Posterior cingulate gyrus (tissue), 11 donors: ENCODE results near the gene QRICH1.

Experiments used
- DNase-seq, 10 donors: peaks; one replicate each; pipeline versions ENCODE4 v3.0.0 to v3.0.0-alpha.2; 2020 to 2021; ENCODE audit warnings: mixed read lengths in 3 of 10
- intact Hi-C: fragments of 100-400 bp; cut with DNase I; formaldehyde crosslinking; loops from one replicate; pipeline ENCODE4 v1.15.1; 2023

Gene QRICH1

DNA sequence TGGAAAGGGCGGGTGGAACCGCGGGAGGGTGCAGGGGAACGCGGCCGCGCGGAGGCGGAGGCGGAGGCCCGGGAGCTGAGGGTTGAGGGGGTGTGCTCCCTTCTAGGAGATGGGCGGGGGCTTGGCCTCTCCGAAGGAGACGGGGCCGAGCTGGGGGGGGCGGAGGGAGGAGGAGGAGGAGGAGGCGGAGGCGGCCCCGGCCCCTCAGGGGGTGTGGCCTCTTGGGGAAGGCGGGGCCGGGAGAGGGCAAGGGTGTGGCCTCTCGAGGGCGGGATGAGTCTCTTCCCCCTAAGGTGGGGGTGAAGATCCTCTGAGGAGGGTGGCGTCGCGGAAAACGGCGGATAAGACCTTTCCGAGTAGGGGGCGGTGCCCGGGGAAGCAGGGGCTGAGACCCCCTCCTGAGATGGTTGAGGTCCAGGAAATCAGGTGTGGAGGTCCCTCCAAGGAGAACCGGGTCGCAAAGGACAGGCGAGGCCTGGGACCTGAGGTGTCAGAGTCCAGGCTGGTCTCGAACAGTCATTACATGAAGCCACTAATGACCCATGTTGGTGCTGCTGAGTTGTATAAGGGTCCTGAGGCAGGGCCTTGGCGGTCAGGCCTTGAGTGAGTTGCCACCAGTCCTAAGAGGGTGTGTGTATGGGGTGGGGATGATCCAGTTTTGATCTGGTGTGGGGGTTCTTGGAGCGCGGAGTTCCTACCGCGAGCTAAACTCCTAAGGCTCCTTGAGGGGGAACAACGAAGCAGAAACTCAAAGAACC lies 85.9 kb downstream of the QRICH1 start:
- intact Hi-C loops: loop anchor here (2.0 kb wide), 1 partner anchor 17 kb away; the partner anchor contains the start of gene P4HTM
- DNase-seq: peak; percentile 63 to 96 (median 74)

DNA sequence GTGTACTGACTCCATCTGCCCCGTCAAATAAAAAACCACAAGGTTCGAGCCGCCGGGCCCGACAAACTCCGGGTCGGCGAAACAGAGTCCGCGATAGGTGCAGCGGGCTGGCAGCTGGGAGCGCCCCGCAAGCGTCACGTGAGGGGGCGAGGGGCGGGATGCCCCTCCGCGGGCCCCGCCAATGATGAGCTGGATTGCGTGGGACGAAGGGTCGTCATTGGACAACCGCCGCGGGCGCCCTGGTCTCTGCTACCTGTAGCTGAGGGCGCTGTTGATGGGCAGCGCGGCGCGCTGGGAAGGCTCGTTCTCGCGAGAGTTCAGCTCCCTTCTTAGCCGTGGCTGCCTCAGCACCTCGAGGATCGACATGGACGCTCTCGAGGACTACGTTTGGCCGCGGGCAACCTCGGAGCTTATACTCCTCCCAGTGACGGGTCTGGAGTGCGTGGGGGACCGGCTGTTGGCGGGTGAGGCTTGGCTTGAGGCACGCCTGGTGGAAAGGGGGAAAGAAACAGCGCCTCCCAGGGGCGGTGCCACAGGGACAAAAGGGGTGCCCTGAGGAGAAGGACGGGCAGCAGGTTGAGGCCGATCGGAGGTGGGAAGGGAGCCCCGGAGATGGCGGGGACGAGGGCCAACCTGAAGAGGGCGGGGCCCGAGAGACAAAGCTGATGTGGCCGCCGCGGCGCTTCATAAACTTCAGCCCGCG lies 86.7 kb downstream of the QRICH1 start, which contains the start of gene WDR6:
Gene WDR6 (plus strand): TSS at position 324 of the 703 bp plus-strand sequence. CDS start 41 bp downstream, at position 365.
- peak; percentile 89 to 100 (median 96) for DNase-seq
- intact Hi-C loops: loop anchor here (2.0 kb wide), 1 partner anchor 16 kb away; the partner anchor contains the start of gene P4HTM

DNA sequence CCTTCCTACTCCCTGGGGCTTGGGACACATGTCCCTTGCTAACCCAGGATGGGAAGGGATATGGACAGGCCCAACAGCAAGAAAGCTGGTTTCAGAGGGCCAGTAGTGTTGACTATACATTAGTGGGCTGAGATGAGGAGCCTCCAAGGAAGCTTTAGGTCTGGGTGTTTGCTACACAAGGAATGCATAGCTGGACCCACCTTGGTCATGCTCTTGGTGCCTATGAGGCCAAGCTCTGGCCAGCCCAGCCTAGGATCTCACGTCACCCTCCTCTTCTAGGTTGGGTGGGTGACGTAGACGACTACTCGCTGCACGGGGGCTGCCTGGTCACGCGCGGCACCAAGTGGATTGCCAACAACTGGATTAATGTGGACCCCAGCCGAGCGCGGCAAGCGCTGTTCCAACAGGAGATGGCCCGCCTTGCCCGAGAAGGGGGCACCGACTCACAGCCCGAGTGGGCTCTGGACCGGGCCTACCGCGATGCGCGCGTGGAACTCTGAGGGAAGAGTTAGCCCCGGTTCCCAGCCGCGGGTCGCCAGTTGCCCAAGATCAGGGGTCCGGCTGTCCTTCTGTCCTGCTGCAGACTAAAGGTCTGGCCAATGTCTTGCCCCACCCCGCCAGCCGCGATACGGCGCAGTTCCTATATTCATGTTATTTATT lies 87.3 kb downstream of the QRICH1 start:
- DNase-seq: peak in 2 of 10 donors; percentile 40 to 91

DNA sequence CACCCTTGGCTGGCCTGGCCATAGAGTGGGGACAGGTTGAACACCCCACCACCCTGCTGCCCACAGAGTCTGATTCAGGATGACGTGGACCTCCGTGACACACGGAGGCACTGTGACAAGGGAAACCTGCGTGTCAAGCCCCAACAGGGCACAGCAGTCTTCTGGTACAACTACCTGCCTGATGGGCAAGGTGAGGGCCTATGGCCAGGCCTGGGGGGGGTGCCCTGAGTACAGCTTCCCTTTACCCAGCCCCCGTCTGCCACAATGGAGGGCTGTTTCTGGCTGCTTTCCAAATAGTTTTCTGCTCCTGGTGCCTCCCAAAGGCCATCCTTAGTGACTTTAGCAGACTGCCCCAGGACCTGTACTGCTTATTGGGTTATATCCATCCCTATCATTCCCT lies 87.9 kb downstream of the QRICH1 start:
- DNase-seq: no peak
- intact Hi-C loops: loop anchor here (2.0 kb wide), 1 partner anchor 15 kb away; the partner anchor contains the start of gene P4HTM

More for the DNA sequence above, 87.3 kb downstream of the QRICH1 start:
- intact Hi-C loops: loop anchor here (2.0 kb wide), 1 partner anchor 16 kb away; the partner anchor contains the start of gene P4HTM

DNA sequence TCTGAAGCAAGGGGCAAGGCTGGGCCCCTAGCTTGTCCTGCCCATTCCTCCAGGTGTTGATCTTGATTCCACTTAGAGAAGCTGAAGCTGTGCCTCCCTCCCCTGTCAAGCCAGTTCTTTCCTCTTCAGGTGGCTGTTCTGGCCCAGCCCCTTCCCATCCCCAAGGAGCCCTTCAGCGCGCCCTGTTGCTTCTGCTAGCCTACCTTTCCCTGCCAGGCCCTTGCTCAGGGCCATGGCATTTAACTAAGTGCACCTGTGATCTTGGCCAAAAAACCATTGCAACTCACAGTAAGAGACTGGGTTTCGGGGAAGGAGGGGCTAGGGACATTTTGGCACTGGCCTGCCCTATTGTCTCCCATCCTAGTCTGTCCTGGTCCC lies 88.6 kb downstream of the QRICH1 start:
- DNase-seq: no peak
- intact Hi-C loops: no loop called here

DNA sequence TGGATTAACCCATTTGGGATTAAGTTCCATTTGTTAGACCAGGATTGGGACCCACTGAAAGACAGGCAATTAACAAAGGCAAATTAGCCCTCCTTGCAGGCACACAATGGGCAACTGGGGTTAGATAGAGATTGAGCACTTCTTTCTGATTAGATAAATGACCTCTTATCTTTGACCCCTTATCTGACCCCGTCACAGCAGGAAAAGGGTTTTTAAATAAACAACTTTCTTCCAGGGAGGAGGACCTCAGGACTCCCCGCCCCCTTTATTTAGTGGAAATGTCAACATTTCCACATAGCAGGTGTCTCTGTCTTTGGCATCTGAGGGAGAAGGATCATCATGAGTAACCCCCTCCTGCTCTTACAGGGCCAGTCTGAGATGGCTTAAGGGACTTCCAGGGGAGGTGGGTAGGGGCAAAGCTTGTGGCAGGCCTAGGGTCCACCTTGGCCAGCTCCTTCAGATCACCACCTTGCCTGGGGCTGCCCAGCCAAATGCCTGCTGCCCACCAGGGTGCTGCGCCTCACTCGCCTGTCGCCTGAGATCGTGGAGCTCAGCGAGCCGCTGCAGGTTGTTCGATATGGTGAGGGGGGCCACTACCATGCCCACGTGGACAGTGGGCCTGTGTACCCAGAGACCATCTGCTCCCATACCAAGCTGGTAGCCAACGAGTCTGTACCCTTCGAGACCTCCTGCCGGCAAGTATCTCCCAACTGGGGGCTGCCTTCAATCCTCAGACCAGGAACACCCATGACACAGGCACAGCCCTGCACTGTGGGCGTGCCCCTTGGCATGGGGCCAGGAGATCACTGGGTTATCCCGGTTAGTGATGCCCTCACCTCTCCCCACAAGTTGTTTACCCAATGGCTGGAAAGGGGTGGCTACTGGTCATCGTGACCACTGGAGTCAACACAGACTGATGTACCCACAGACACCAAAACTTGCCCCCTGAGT lies 89.2 kb downstream of the QRICH1 start:
- DNase-seq: no peak
- intact Hi-C loops: no loop called here

DNA sequence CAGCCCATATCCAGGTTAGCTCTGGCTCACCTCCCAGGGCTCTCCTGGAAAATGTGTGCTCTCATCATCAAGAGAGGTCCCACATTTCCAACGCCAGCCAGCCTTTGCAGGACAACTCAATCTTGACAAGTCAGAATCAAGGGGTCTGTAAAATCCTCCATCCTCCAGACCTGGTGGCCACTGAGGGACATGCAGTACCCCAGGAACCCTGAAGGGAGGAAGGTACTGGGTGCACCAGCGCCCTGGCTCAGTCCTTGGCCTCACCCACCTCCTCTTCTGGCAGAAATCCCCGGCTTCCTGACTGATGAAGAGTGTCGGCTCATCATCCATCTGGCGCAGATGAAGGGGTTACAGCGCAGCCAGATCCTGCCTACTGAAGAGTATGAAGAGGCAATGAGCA lies 92.7 kb downstream of the QRICH1 start:
- DNase-seq: no peak
- intact Hi-C loops: no loop called here

DNA sequence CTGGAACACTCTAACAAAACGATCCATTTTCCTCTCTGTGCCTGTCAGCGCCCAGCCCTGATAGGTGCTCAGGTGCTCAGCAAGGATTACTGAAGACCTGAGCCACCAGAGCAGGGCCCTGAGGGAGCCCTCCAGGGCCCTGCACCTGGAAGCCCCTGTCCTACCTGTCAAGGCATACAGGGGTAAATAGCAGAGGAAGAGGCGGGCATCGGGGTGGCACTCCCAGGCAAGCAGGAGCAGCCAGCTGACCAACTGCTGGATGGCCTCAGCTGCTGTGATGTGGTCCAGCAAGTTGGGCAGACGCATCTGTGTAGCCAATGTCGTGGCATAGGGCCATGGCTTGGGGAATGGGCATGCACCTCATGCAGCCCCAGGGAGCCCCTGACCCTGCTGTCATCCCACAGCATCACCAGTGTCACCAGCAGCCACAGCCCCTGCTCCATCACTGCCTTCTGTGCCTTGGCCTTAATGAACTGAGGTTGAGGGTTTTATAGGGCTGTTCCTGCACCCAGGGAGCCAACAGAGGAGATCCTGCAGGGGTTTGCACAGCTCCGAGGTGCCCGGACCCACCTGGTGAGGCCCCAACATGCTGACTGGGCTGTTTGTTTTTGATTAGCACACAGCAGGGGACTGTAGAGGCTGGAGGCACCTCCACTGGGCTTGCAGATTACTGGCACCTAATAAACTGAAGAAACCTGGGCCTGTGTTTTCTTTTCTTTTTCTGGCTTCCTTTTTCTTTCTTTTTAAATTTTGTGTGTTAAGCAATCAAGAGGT lies 94.6 kb downstream of the QRICH1 start:
- intact Hi-C loops: no loop called here
- peak in 1 of 10 donors; percentile 73 for DNase-seq

DNA sequence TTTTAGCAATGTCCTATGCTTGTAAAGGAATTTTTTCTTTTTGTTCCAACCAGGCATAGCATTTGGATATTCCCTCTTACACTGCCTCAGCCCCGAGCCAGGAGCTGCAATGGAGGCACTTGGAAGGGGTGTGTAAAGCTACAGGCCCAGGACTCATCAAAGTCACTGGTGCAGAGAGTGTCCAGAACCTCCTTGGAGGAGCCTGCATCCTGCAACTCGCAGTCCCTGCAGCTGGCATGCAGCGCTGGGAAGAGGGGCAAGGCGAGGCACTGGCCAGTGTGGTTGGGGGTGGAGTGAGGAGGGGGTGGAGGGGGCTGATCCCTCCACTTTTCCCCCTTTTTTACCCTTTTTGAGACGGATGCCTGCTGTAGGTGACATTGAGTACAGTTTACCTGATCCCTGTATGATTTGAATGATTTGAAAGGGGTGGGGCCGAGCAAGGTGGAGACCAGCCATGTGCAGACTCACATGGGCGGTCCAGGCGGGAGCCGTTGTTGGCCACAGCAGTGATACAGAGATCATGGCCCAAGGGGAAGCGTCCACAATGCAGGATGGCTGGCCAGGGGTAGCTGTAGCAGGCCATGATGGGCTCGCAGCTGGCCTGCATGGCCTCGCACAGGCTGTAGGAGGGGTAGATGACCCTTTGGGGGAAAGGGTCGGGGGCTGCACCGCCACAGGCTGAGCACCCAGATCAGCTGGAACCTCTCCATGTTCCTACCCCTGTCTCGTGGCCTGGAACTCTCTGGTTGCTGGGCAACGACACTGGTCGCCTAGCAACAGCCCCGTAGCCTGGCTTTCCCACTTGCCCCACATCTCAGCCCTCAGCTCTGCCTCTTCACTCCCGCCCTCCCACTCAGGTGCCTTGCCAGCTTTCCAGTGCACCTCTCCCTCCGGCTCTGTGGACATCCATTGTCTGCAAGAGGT lies 95.9 kb downstream of the QRICH1 start:
- intact Hi-C loops: no loop called here
- DNase-seq: peak in 7 of 10 donors; percentile 60 to 94 (median 72)

DNA sequence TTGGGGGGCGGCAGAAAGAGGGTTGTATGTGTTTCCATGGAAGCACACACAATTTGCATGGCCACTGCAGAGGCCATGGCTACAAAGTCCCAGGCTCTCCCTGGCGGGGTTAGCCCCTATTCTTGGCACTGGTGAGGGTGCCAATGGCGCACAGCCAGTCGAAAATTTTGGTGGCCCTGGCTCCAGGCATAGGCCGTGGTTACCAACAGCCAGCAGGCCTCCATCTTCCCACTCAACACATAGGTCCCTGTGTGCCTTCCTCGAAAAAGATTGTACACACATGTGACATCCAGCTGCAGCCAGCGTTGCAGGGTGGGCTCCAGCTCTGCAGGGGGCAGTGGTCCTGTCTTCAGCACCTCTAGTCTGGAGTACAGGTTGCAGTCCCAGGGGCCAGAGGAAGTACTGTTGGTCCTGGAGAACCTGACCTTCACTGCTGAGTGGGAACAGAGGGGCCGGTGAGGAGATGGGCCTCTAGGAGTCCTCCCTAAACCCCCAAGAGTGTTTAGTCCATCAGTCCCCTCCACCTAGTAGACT lies 96.7 kb downstream of the QRICH1 start:
- intact Hi-C loops: no loop called here

DNA sequence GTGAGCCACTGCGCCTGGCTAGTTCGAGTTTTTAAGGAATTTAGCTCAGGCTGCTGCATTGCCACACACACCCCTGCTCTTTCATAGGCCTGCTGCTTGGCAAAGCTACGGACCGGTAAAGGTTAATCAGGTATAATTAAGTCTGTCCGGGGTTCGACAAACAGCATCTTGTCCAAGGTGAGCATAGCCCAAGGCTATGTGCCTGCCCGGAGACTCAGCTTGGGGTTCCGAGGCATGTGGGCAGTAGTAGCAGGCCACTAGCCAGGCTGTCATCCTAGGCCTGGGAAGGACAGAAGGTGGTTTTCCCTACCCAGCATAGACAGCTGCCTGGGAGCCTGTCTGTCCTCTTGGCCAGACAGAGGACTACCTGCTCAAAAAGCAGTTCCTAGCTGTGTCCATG lies 97.2 kb downstream of the QRICH1 start:
- intact Hi-C loops: no loop called here
- peak in 2 of 10 donors; percentile 26 to 54 for DNase-seq

More for the DNA sequence above, 96.7 kb downstream of the QRICH1 start:
- DNase-seq: peak in 2 of 10 donors; percentile 38 to 62

DNA sequence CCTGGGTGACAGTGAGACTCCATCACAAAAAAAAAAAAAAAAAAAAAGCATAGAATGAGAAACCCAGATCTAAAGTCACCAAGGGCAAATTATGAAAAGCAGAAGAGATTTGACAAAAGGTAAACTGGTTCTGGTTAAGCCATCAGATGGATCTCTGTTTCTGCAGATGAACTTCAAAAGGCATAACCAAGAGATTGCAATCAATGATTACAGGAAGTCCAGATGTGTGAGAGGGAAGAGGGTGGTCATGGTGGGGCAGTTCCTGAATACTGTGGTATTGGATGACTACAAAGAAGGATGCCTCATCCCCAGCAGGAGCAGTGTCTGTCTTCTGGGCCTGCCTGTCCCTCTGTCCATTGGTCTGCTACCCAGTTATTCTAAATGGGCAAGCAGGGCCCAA lies 100.0 kb downstream of the QRICH1 start:
- intact Hi-C loops: no loop called here
- DNase-seq: no peak

DNA sequence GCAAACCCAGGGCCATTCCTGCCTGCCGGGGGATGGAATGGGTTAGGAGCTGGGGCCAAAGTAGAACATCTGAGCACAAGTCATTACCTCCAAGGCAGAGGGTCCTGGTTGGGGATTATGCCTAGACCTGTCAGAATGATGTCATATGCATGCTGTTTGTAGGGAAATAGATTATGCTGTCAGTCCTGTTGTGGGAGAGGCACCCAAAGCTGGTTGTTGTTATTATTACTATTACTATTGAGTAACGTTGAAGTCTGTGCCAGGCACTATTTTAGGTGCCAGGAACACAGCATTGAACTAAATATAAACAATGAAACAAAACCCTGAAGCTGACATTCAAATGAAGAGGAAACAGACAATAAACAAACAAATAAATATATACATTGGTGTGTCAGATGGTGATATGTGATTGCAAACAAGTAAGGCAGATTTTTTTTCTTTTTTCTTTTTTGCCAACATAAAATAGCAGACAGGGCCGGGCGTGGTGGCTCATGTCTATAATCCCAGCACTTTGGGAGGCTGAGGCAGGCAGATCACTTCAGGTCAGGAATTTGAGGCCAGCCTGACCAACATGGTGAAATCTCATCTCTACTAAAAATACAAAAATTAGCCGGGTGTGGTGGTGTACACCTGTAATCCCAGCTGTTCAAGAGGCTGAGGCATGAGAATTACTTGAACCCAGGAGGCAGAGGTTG lies 101.9 kb downstream of the QRICH1 start:
- DNase-seq: peak in 3 of 10 donors; percentile 50 to 60 (median 56)
- intact Hi-C loops: loop anchor here (2.0 kb wide), 2 partner anchors 15 to 73 kb away; partner anchors contain the start of genes ARIH2 and WDR6

DNA sequence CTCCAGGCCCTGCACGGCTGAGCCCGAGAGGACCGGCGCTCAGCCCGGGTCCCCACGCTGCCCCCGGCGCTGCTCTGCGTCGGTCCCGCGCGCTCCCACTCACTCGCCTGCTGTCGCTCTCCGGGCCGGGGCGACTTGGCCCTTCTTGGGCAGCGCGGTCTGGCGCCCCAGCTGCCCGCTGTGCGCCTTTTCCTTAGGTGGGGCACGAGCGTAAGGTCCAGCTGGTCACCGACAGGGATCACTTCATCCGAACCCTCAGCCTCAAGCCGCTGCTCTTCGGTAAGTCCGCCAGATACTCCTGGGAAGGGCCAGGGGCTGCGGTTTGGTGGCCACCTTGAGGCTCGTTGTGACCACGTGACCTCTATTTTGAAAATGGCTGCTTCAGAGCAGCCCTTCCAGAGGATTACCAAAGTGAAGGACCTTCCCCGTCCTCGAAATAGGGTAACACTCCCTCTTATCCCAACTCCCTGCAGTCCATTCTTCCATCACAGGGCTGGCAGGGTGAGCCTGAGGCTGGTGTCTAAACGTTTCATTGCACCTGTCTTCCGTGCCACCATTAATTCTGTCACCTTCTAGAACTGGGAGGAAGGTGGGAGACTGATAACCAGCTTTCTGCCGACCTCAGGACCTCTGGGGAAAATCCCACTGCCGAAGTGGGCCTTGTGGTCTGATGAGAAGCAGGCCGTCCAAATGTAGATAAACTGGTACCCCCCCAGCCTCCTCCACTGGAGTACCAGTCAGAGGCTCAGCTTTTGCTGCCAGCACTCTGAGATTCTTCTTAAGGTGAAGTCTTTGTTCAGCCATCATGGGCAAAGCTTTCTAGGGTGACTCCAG lies 103.0 kb downstream of the QRICH1 start:
- intact Hi-C loops: loop anchor here (2.0 kb wide), 2 partner anchors 16 to 72 kb away; partner anchors contain the start of genes ARIH2 and WDR6
- DNase-seq: peak in 5 of 10 donors; percentile 30 to 90 (median 68)

DNA sequence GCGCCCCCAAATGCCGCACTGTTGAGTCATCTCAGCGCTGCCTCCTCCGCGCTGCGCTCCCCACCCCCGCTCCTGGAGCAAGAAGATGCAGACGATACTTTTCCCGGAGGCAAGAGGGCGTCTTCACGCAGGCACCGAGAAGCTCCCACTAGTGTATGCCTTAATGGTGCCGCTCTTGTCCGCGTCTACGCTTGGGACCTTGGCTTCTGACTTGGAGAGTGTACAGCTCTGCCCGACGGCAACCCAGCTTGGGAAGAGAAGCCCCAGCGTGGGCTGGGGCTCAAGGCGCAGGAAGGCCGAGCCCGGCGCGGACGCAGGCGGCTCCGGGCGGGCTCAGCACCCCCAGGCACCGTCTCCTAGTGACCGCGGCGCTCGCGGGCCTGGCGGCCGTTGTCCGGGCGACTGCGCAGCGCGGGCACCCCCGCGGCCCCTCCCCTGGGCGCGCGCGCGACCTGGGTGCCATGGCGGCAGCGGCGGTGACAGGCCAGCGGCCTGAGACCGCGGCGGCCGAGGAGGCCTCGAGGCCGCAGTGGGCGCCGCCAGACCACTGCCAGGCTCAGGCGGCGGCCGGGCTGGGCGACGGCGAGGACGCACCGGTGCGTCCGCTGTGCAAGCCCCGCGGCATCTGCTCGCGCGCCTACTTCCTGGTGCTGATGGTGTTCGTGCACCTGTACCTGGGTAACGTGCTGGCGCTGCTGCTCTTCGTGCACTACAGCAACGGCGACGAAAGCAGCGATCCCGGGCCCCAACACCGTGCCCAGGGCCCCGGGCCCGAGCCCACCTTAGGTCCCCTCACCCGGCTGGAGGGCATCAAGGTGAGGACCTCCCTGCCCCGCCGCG lies 103.9 kb downstream of the QRICH1 start, which contains the start of gene P4HTM:
Gene P4HTM (plus strand): TSS at position 446 of the 840 bp plus-strand sequence. CDS start 16 bp downstream, at position 462.
- intact Hi-C loops: loop anchor here (2.0 kb wide), 2 partner anchors 17 to 71 kb away; partner anchors contain the start of genes ARIH2 and WDR6
- peak; percentile 75 to 99 (median 90) for DNase-seq
